GM18502 (cell line): ENCODE measurements around the gene CFAP299.
"Not testable (repeated sequence)": the region's sequence is repeated elsewhere in the genome, so short reads cannot be mapped to it uniquely, and the experiment has no call there.

ENCODE experiments used
- ATAC-seq: cut with Tn5 transposase; IDR thresholded peaks from one replicate; pipeline ENCODE4 v1.9.1; 2021; ENCODE audit warnings: mild to moderate bottlenecking; ENCODE audit not compliant: unreplicated experiment, poor library complexity

The CFAP299 gene

GRCh38 chr4:80324171-80324570 is 11.4 kb upstream of the CFAP299 start:
- ATAC-seq = no peak

DNA sequence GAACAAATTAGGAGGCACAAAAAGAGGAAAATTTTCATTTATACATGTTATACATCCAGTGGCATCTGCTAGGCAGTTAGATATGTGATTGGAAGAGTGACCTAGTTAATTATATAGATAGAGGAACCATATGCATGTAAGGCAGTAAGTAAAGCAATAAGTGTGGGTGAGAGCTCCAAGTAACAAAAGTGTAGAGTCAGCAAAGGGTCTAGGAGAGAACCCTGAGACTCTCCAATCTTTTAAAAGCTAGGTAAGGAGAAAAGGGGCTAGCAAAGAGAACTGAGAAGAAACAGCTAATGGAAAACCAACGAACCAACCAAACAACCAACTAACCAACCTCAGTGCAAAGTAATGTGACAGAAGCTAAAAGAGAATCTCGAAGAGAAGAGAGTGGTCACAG is 3.8 kb upstream of the CFAP299 start:
- ATAC-seq = no peak

- no peak for ATAC-seq
These were observed 2.4 kb upstream of the CFAP299 start for GRCh38 chr4:80333121-80333520.

DNA sequence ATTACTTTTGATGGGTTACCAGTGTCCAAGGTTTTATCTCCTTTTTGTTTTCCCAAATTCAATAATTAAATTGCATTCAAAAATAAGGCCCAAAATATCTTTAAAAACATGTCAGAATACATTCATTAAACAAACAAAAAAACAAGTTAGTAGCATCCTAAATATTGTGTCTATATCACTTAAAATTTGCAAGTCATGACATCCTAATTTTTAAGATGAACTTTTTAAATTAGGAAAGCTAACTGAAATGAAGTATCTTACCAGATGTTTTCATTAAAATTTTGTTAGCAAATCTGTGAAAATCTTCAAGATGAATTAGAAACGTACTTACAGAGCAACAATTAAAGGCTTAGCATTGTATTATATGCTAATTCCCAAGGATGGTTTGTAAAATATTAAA is 962 bp upstream of the CFAP299 start:
- ATAC-seq = no peak

DNA sequence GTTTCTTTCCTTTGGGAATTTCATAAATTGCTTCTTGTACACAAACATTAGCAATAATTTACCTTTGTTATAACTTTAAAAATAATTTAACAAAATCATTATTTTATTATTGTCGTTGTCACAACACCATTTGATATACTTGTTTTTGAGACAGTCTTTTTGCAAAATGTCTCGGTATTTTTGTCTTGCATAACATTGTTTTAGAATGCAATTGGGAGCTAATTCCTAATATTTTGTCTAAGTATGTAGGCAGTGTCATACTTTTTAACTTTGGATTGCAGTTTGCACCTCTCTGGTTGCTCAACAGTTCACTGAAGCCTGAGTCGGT is 340 bp upstream of the CFAP299 start:
- ATAC-seq = no peak

- ATAC-seq = no peak
These were observed 1.1 kb downstream of the CFAP299 start for GRCh38 chr4:80336582-80336981.

DNA sequence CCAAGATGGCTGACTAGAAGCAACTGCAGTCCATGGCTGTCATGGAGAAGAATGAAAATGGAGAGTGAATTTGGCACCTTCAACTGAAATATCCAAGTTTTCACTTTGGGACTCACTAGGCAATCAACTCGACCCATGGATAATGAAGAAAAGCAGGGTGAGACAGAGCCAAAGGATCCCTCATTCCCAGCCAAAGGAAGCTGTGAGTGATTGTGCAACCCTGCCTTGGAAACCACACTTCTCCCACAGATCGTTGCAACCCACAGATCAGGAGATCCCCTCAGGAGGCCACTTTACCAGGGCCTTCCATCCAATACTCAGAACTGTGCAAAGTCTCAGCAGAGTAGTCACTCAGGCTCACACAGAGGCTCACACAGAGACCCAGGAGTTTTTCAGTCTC is 4.5 kb downstream of the CFAP299 start:
- no peak for ATAC-seq

- not testable (repeated sequence) for ATAC-seq
These were observed 7.2 kb downstream of the CFAP299 start for GRCh38 chr4:80342684-80343083.

DNA sequence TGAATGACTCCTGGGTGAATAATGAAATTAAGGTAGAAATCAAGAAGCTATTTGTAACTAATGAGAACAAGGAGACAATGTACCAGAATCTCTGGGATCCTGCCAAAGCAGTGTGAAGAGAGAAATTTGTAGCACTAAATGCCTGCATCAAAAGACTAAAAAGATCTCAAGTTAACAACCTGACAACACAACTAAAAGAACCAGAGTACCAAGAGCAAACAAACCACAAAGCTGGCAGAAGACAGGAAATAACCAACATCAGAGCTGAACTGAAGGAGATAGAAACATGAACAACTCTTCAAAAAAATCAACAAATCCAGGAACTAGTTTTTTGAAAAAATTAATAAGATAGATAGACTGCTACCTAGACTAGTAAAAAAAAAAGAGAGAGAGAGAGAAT is 8.4 kb downstream of the CFAP299 start:
- ATAC-seq = no peak

GRCh38 chr4:80360084-80360483 is 24.6 kb downstream of the CFAP299 start:
- no peak for ATAC-seq

DNA sequence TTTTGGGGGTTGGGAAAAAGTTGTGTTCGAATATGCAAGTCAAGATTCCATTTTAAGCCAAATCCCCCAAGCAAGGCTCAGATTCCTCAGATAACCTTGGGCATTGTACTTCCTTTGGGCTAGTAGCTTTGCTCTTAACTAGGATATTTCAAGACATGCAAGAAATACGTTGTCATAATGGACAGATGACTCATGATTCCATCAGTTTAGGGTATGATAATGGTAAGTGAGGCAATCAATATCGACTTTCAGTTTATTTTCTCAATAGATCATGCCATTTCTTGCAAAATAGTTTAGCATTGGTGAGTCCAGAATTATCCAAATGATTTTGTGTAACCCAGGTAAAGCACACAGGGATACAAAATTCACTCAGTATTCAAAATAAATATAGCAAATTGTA is 25.4 kb downstream of the CFAP299 start:
- no peak for ATAC-seq

DNA sequence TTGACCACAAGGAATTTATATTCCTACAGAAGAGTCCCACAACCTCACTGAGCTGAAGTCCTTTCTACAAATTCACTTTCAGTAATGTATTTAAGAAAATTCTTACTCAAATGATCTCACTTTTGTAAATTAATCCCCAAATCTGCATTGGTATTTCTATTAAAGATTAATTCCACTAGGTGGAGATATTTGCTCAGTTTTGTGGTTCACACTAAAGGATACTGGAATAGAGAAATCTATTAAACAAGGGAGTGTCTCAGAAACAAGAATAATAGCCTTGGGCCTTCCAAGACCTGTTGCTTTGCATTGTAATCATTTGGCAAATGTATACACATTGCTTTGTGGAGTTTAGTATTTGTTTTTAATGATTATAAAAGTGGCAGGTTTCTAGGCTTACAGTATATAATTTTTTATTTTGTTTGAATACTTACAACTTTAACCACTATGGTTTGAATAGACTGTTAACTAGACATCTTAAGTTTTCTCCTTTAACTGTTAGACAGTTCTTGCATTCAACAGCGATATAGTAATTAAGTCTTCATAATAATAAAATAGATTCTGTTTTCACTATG is 25.9 kb downstream of the CFAP299 start:
- ATAC-seq = no peak

GRCh38 chr4:80362578-80363181 is 27.1 kb downstream of the CFAP299 start:
- peak; percentile 60 for ATAC-seq

GRCh38 chr4:80365928-80366327 is 30.4 kb downstream of the CFAP299 start:
- ATAC-seq = peak; percentile 85

GRCh38 chr4:80367737-80368136 is 32.2 kb downstream of the CFAP299 start:
- no peak for ATAC-seq

DNA sequence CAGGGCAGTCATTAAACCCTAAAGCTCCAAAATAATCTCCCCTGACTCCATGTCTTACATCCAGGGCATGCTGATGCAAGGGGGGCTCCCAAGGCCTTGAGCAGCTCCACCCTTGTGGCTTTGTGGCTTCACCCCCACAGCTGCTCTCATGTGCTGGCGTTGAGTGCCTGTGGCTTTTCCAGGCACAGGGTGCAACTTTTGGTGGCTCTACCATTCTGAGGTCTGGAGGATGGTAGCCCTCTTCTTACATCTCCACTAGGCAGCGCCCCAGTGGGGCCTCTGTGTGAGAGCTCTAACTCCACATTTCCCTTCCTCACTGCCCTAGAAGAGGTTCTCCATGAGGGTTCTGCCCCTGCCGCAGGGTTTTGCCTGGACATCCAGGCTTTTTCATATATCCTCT is 35.1 kb downstream of the CFAP299 start:
- ATAC-seq = no peak

GRCh38 chr4:80371046-80371445 is 35.5 kb downstream of the CFAP299 start:
- no peak for ATAC-seq

DNA sequence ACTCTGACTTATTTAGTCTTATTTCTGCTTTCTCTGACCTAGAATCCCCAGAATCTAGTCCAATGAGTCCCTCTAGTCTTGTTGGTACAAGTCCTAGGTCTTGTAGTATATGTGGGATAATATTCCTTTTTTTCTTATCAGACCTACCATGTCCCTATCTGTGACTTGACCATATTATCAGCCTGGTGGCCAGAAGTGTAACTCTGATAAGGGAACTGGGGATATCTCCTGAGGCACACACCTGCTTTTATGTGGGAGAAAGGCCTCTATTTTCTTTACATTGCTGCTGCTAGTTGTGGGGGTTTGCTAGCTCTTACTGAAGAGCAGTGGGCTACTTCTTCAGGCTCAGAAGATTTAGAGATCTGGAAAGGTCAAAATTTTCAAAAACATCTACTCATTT is 38.6 kb downstream of the CFAP299 start:
- ATAC-seq = no peak

DNA sequence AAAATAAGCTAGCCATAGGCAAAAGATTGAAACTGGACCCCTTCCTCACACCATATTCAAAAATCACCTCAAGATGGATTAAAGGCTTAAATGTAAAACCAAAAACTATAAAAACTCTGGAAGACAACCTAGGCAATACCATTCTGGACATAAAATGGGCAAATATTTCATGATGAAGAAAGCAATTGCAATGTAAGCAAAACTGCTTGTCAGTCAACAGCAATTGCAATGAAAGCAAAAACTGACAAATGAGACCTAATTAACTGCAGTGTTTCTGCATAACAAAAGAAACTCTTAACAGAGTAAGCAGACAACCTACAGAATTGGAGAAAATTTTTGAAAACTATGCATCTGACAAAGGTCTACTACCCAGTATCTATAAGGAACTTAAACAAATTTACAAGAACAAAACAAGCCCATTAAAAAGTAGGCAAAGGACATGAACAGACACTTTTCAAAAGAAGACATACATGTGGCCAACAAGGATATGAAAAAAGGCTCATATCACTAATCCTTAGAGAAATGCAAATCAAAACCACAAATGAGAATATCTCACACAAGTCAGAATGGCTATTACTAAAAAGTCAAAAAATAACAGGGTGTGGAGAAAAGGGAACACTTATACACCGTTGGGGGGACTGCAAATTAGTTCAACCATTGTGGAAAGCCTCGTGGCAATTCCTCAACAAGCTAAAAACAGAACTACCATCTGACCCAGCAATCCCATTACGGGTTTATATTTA is 46.7 kb downstream of the CFAP299 start:
- peak; percentile 68 for ATAC-seq

GRCh38 chr4:80385397-80386280 is 50.1 kb downstream of the CFAP299 start:
- no peak for ATAC-seq

DNA sequence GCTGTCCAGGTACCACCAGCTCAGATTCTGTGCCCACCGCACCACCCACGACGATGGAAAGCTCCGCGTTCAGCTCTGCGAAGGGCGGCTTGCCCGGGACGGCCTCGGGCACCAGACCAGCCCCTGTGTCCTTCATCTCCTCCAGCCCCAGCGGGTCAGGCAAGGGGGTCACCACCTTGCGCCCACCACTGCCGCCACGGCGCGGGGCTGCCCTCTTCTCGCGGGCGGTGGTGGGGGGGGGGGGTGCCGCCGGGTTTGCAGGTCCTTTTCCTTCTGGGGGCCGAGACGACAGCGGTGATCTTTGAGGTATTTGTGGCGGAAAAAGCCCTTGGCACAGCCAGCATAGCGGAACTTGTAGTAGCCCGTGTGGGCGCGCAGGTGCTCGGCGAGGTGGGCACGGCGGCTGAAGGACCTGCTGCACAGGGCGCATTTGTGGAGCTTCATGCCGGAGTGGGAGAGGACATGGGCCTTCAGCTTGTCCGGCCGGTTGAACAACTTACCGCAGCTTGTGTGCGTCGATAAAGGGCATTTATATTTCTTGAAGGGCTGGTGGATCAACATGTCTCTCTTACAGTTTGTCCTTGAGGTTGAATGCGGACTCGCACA is 50.9 kb downstream of the CFAP299 start:
- ATAC-seq = no peak
